Adrenal gland (tissue), 12 donors: ENCODE results near the gene CEMIP2. TPM values are rescaled to one million over a fixed set of nuclear protein-coding genes. Genes with fewer than 3 reads are reported as not detected.

ENCODE experiments used
- DNase-seq, 7 donors: peaks; one replicate each; pipeline ENCODE4 v3.0.0-alpha.2; 2019 to 2020
- H3K27ac ChIP-seq, 5 donors: fragments of 200-600 bp; sonication (generic) in 4 of 5; 1 replicate in 3 of 5; 2 replicates in 2 of 5; pipeline versions ENCODE4 v1.5.1 to v1.8.0; 2016 to 2020; ENCODE audit warnings: mild to moderate bottlenecking in 1 of 5
- H3K27me3 ChIP-seq: fragments of 200-600 bp; 2 replicates; pipeline ENCODE4 v1.8.0; 2021
- H3K36me3 ChIP-seq, 2 donors: fragments of 200-600 bp; replicated peaks in 1 of 2; 1 replicate in 1 of 2; 2 replicates in 1 of 2; pipeline versions ENCODE4 v1.5.1 to v1.8.0; 2018 to 2022
- H3K4me1 ChIP-seq, 2 donors: fragments of 200-600 bp; replicated peaks in 1 of 2; 1 replicate in 1 of 2; 2 replicates in 1 of 2; pipeline versions ENCODE4 v1.5.1 to v1.8.0; 2018 to 2021
- H3K4me3 ChIP-seq, 4 donors: fragments of 200-600 bp; sonication (generic) in 3 of 4; one replicate each; pipeline ENCODE4 v1.5.1; 2016 to 2018
- H3K9me3 ChIP-seq, 3 donors: fragments of 200-600 bp; sonication (generic) in 1 of 3; replicated peaks in 1 of 3; 1 replicate in 2 of 3; 2 replicates in 1 of 3; pipeline versions ENCODE4 v1.5.1 to v1.8.0; 2016 to 2021
- CTCF ChIP-seq, 6 experiments: fragments of 450-650 bp in 4 of 6; fragments of 200-600 bp in 2 of 6; sonication (generic) in 1 of 6; IDR thresholded peaks; 1 replicate in 5 of 6; 2 replicates in 1 of 6; pipeline versions ENCODE4 v1.5.1 to v1.8.0; 2016 to 2021; ENCODE audit warnings: antibody characterized with exemption in 6 of 6, mild to moderate bottlenecking in 2 of 6, moderate library complexity in 1 of 6
- POLR2A ChIP-seq, 2 donors: fragments of 450-650 bp; IDR thresholded peaks; one replicate each; pipeline ENCODE4 v1.6.1; 2017; ENCODE audit warnings: antibody characterized with exemption in 2 of 2, mild to moderate bottlenecking in 2 of 2, moderate library complexity in 1 of 2
- WGBS, 4 donors: extraction: QIAGEN DNeasy Blood & Tissue Kit in 2 of 4; methylation state at CpG; one replicate each; pipeline versions ENCODE4 v1.1.5 to v1.1.7; 2013 to 2017; 5-methylcytosine and 5-hydroxymethylcytosine counted together
- intact Hi-C, 2 donors: fragments of 100-400 bp; cut with DNase I; formaldehyde crosslinking; loops; one replicate each; pipeline versions ENCODE4 v1.14.1 to v1.15.0; 2022 to 2023
- polyA plus RNA-seq, 3 donors: library from polyadenylated mRNA; stranded (reverse); fragments of 200-250 nt in 2 of 3; fragments of 350-450 nt in 1 of 3; fragmentation: Illumina TruSeq in 1 of 3; extraction: RNeasy Lipid Tissue Mini Kit (QIAGEN cat#74804) in 1 of 3; gene quantifications; one replicate each; pipeline ENCODE4 v1.2.3, GENCODE V29; 2013 to 2014
- total RNA-seq, 9 donors: library from RNA; depleted of rRNA in 4 of 9; stranded (reverse); fragments of >200 nt in 4 of 9; fragments of 120-200 nt in 1 of 9; fragmentation: NEBNext Ultra II Directional in 1 of 9; extraction: Animal tissue kit (Norgen Biotek cat#: 25700) in 1 of 9; gene quantifications; one replicate each; pipeline versions ENCODE4 v1.1.0 to v1.2.4, GENCODE V29; 2013 to 2023
- donor health status: healthy with polysubstance abuse.
- donor health status: Bipolar disorder and iron deficiency.
- donor health status: DM: yes; HTN: yes; CAD: no.
- donor health status: DM: no; HTN: no; CAD: no.
- donor health status: DM: no; HTN: no; CAD: no.
- donor health status: DM: yes; HTN: yes; CAD: no.

The CEMIP2 gene
- total and polyA plus RNA-seq, 12 donors: 6.8 to 84.6 (median 24.0) TPM

GRCh38 chr9:71767163-71767775 is 1.0 kb downstream of the CEMIP2 start:
- Histone ChIP-seq H3K36me3 (no peaks in the 10 kb centered on the region), H3K9me3 (no peaks in the 10 kb centered on the region), H3K27ac (peak overlapping the region in 1 of 5 donors; percentile 97), H3K4me3 (peak overlapping the region in 3 of 4 donors; percentile 13 to 88 (median 86)), H3K4me1 (peaks cover 5 to 50% of the 10 kb centered on the region in 2 donors), H3K27me3 (no peaks in the 10 kb centered on the region)
- TF ChIP-seq POLR2A (IDR thresholded peaks at IDR 0.05) (no peak), CTCF (IDR thresholded peaks at IDR 0.05) (no peak)
- DNase-seq: no peak
- intact Hi-C loops: loop anchor here in 1 of 2 donors (10.0 kb wide), 1 partner anchor 62 kb away; no protein-coding TSS in a partner anchor
- WGBS, 4 donors: 26 to 33% (median 28%) methylated on average over 7 of the region's 7 CpGs

GRCh38 chr9:71766663-71767062 is 1.6 kb downstream of the CEMIP2 start:
- peaks cover 5 to 50% of the 10 kb centered on the region in 2 donors for H3K4me1 ChIP-seq
- H3K27ac ChIP-seq: no peak overlapping the region
- peak overlapping the region in 1 of 4 donors; percentile 86 for H3K4me3 ChIP-seq
- no peak for DNase-seq
- TF ChIP-seq CTCF (IDR thresholded peaks at IDR 0.05) (no peak), POLR2A (IDR thresholded peaks at IDR 0.05) (no peak)
- no peaks in the 10 kb centered on the region for H3K36me3 ChIP-seq
- WGBS, 4 donors: 82 to 85% (median 83%) methylated on average over 4 of the region's 4 CpGs
- no peaks in the 10 kb centered on the region for H3K9me3 ChIP-seq
- intact Hi-C loops: loop anchor here in 1 of 2 donors (10.0 kb wide), 1 partner anchor 62 kb away; no protein-coding TSS in a partner anchor
- H3K27me3 ChIP-seq: no peaks in the 10 kb centered on the region

DNA sequence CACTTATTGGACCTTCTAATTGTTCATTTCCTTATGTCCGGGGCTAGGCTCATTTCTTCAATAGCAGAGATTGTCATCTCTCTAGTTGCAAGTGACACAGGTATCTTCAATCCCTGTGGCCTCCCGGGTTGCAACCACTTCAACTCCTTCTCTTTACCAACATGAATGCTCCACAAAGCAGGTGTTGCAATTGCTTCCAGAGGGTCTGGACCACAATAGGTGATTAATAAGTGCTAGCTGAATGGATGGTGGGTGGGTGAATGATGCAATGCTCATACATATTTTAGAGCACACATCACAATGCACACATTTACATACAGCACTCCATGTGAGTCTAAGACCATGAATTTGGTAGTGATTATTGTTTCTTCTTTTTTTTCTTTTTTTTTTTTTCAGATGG is 2.6 kb downstream of the CEMIP2 start:
- no peaks in the 10 kb centered on the region for H3K27me3 ChIP-seq
- TF ChIP-seq POLR2A (IDR thresholded peaks at IDR 0.05) (no peak), CTCF (IDR thresholded peaks at IDR 0.05) (no peak)
- peaks cover 13 to 60% of the 10 kb centered on the region in 2 donors for H3K4me1 ChIP-seq
- no peak overlapping the region for H3K27ac ChIP-seq
- WGBS, 4 donors: 77 to 89% (median 84%) methylated on average over 2 of the region's 2 CpGs
- no peak for DNase-seq
- intact Hi-C loops: loop anchor here in 1 of 2 donors (10.0 kb wide), 1 partner anchor 61 kb away; no protein-coding TSS in a partner anchor
- H3K9me3 ChIP-seq: no peaks in the 10 kb centered on the region
- H3K36me3 ChIP-seq: no peaks in the 10 kb centered on the region
- H3K4me3 ChIP-seq: no peak overlapping the region

GRCh38 chr9:71764891-71765290 is 3.4 kb downstream of the CEMIP2 start:
- H3K4me1 ChIP-seq: peaks cover 10 to 59% of the 10 kb centered on the region in 2 donors
- no peak for DNase-seq
- no peak overlapping the region for H3K4me3 ChIP-seq
- H3K9me3 ChIP-seq: no peaks in the 10 kb centered on the region
- H3K36me3 ChIP-seq: no peaks in the 10 kb centered on the region
- intact Hi-C loops: loop anchor here in 1 of 2 donors (10.0 kb wide), 1 partner anchor 60 kb away; no protein-coding TSS in a partner anchor
- no peak overlapping the region for H3K27ac ChIP-seq
- no peaks in the 10 kb centered on the region for H3K27me3 ChIP-seq
- WGBS, 4 donors: 79 to 88% (median 85%) methylated on average over 1 of the region's 1 CpG
- no peak for TF ChIP-seq CTCF (IDR thresholded peaks at IDR 0.05)
